Measurements from ENCODE around the gene PHACTR3. TPM values are rescaled to one million over a fixed set of nuclear protein-coding genes. Genes with fewer than 3 reads are reported as not detected.

Gene PHACTR3
- total RNA-seq, 2 experiments from 2014 or later = not detected

- ChIA-PET CTCF (no interaction called here), POLR2A (no interaction called here)
- Mint-ChIP-seq H3K4me1 (peaks cover 7% of the 10 kb centered on the region), H3K27me3 (peaks cover 5% of the 10 kb centered on the region), H3K36me3 (ENCODE audit: low read depth) (no peaks in the 10 kb centered on the region), H3K27ac (no peak overlapping the region), H3K4me3 (no peak overlapping the region), H3K9me3 (no peaks in the 10 kb centered on the region)
- no peak for DNase-seq
Observed at GRCh38 chr20:59567585-59568508, 36.5 kb upstream of the PHACTR3 start.

DNA sequence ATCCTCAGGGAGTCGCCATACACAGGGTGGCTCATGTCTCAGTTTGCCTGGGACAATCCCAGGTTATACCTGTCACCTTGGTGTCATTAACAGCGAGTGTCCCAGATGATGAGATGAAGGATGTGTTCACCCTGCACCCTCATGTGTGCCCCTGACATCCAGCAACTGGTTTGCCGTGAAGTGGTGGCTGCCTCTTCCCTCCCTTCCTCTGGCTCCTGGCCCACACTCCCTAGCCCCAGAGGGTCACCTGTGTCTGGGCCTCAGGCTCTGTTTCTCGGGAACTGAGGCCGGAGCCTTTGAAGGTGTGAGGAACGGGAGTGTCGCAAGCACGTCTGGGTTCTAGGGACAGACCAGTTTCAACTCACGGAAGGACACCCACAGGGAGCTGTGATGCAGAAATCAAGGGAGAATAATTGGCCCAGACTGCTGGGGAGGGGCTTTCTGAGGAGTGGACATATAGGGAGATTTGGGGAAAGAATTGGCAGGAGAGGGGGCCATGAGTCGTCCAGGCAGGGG, 35.8 kb upstream of the PHACTR3 start:
- Mint-ChIP-seq H3K36me3 (ENCODE audit: low read depth) (no peaks in the 10 kb centered on the region), H3K27me3 (peaks cover 5% of the 10 kb centered on the region), H3K4me1 (peaks cover 7% of the 10 kb centered on the region), H3K27ac (no peak overlapping the region), H3K9me3 (no peaks in the 10 kb centered on the region), H3K4me3 (no peak overlapping the region)
- ChIA-PET POLR2A (no interaction called here), CTCF (no interaction called here)
- no peak for DNase-seq

DNA sequence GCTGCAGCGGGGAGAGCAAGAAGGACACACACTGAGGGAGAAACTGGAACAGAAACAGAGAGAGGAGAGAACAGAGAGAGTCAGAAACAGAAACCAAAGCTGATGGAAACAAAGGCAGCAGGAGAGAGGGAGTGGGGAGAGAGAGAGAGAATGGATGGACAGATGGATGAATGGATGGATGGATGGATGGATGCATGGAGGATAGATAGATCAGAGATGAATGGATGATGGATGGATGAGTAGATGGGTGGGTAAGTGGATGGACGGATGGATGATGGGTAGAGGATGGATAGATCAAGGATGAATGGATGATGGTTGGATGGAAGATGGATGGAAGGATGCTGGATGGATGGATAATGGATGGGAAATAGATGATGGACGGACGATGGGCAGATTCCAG, 35.0 kb upstream of the PHACTR3 start:
- CTCF ChIA-PET = no interaction called here
- no peak overlapping the region for H3K27ac Mint-ChIP-seq
- H3K4me1 Mint-ChIP-seq = peaks cover 7% of the 10 kb centered on the region
- no peak for DNase-seq
- POLR2A ChIA-PET = no interaction called here
- no peaks in the 10 kb centered on the region for H3K9me3 Mint-ChIP-seq
- H3K36me3 Mint-ChIP-seq (ENCODE audit: low read depth) = no peaks in the 10 kb centered on the region
- H3K4me3 Mint-ChIP-seq = no peak overlapping the region
- peaks cover 5% of the 10 kb centered on the region for H3K27me3 Mint-ChIP-seq

DNA sequence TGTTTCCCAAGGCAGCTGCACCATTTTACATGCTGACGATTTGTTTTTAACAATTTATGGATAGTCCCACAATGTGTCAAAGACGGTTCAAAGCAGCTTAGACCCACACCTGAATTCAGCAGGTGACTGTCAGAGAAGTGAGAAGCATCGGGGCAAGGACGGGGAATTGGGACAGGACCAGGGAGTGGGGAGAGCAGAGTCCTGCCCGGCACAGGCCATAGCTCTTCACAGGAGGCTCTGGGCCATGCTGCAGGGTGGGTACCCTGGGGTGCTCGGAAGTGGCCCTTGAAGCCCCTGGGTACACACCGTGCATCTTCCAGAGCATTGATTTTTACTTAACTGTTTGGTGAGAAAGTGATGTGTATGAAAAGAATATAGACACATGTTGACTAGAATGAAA, 33.2 kb upstream of the PHACTR3 start:
- ChIA-PET CTCF (interaction anchor here (0.6 to 1.6 kb wide), 3 partner anchors 23 to 651 kb away, joined by 3 to 4 read pairs (median 3); no protein-coding TSS in a partner anchor), POLR2A (no interaction called here)
- Mint-ChIP-seq H3K4me1 (peaks cover 7% of the 10 kb centered on the region), H3K9me3 (no peaks in the 10 kb centered on the region), H3K36me3 (ENCODE audit: low read depth) (no peaks in the 10 kb centered on the region), H3K27ac (no peak overlapping the region), H3K4me3 (no peak overlapping the region), H3K27me3 (peaks cover 15% of the 10 kb centered on the region)
- DNase-seq = no peak

GRCh38 chr20:59571551-59572314, 32.6 kb upstream of the PHACTR3 start:
- Mint-ChIP-seq H3K9me3 (no peaks in the 10 kb centered on the region), H3K4me3 (peak overlapping the region; percentile 37), H3K4me1 (peaks cover 7% of the 10 kb centered on the region), H3K27ac (no peak overlapping the region), H3K36me3 (ENCODE audit: low read depth) (no peaks in the 10 kb centered on the region), H3K27me3 (peaks cover 21% of the 10 kb centered on the region)
- CTCF ChIA-PET = interaction anchor here (0.7 to 1.6 kb wide), 2 partner anchors 20 to 24 kb away, joined by 3 to 4 read pairs; no protein-coding TSS in a partner anchor
- DNase-seq = peak; percentile 68
- POLR2A ChIA-PET = no interaction called here

- H3K4me1 Mint-ChIP-seq = peaks cover 7% of the 10 kb centered on the region
- H3K27me3 Mint-ChIP-seq = peaks cover 24% of the 10 kb centered on the region
- CTCF ChIA-PET = interaction anchor here (1.1 kb wide), 1 partner anchor 37 kb away, joined by 3 read pairs; no protein-coding TSS in a partner anchor
- DNase-seq = no peak
- H3K27ac Mint-ChIP-seq = no peak overlapping the region
- H3K4me3 Mint-ChIP-seq = no peak overlapping the region
- POLR2A ChIA-PET = no interaction called here
- no peaks in the 10 kb centered on the region for H3K36me3 Mint-ChIP-seq (ENCODE audit: low read depth)
- H3K9me3 Mint-ChIP-seq = no peaks in the 10 kb centered on the region
Observed at GRCh38 chr20:59572515-59572914, 31.8 kb upstream of the PHACTR3 start.

GRCh38 chr20:59573837-59574236, 30.5 kb upstream of the PHACTR3 start:
- Mint-ChIP-seq H3K4me3 (no peak overlapping the region), H3K27ac (no peak overlapping the region), H3K4me1 (peaks cover 7% of the 10 kb centered on the region), H3K27me3 (peaks cover 35% of the 10 kb centered on the region), H3K9me3 (no peaks in the 10 kb centered on the region), H3K36me3 (ENCODE audit: low read depth) (no peaks in the 10 kb centered on the region)
- POLR2A ChIA-PET = no interaction called here
- no peak for DNase-seq
- CTCF ChIA-PET = interaction anchor here (1.1 kb wide), 1 partner anchor 35 kb away, joined by 3 read pairs; no protein-coding TSS in a partner anchor

- H3K4me3 Mint-ChIP-seq = no peak overlapping the region
- H3K27me3 Mint-ChIP-seq = peaks cover 36% of the 10 kb centered on the region
- ChIA-PET POLR2A (no interaction called here), CTCF (no interaction called here)
- H3K36me3 Mint-ChIP-seq (ENCODE audit: low read depth) = no peaks in the 10 kb centered on the region
- peaks cover 7% of the 10 kb centered on the region for H3K4me1 Mint-ChIP-seq
- no peak for DNase-seq
- H3K9me3 Mint-ChIP-seq = no peaks in the 10 kb centered on the region
- no peak overlapping the region for H3K27ac Mint-ChIP-seq
Observed at GRCh38 chr20:59574308-59574707, 30.0 kb upstream of the PHACTR3 start.

DNA sequence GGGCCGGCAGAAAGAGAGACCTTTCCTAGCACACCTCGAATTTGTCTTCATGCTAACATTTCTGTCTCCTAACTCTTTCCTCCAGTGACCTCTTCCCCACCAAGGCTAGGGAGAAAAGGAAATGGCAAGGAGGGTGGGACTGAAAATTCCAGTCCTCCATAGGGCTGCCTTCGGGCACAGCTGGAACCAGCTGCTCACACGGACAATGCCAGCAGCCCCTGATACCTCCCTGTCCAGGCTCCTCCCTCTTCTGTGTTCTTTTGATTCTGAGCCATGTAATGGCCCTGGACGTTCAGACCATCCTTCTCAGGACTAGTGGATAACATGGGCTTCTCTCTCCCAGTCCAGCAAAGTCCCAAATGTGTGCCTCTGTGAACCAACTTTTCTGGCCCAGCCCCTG, 29.1 kb upstream of the PHACTR3 start:
- Mint-ChIP-seq H3K36me3 (ENCODE audit: low read depth) (no peaks in the 10 kb centered on the region), H3K27me3 (peaks cover 36% of the 10 kb centered on the region), H3K4me3 (no peak overlapping the region), H3K27ac (no peak overlapping the region), H3K4me1 (peaks cover 7% of the 10 kb centered on the region), H3K9me3 (no peaks in the 10 kb centered on the region)
- DNase-seq = no peak
- CTCF ChIA-PET = no interaction called here
- POLR2A ChIA-PET = no interaction called here

GRCh38 chr20:59575653-59576052, 28.7 kb upstream of the PHACTR3 start:
- ChIA-PET POLR2A (no interaction called here), CTCF (no interaction called here)
- Mint-ChIP-seq H3K27me3 (peaks cover 36% of the 10 kb centered on the region), H3K4me3 (no peak overlapping the region), H3K27ac (no peak overlapping the region), H3K36me3 (ENCODE audit: low read depth) (no peaks in the 10 kb centered on the region), H3K4me1 (peaks cover 7% of the 10 kb centered on the region), H3K9me3 (no peaks in the 10 kb centered on the region)
- no peak for DNase-seq

- Mint-ChIP-seq H3K4me3 (no peak overlapping the region), H3K27ac (no peak overlapping the region), H3K27me3 (peaks cover 36% of the 10 kb centered on the region), H3K36me3 (ENCODE audit: low read depth) (no peaks in the 10 kb centered on the region), H3K9me3 (no peaks in the 10 kb centered on the region), H3K4me1 (peaks cover 4% of the 10 kb centered on the region)
- ChIA-PET CTCF (no interaction called here), POLR2A (no interaction called here)
- no peak for DNase-seq
Observed at GRCh38 chr20:59576216-59576953, 28.0 kb upstream of the PHACTR3 start.

DNA sequence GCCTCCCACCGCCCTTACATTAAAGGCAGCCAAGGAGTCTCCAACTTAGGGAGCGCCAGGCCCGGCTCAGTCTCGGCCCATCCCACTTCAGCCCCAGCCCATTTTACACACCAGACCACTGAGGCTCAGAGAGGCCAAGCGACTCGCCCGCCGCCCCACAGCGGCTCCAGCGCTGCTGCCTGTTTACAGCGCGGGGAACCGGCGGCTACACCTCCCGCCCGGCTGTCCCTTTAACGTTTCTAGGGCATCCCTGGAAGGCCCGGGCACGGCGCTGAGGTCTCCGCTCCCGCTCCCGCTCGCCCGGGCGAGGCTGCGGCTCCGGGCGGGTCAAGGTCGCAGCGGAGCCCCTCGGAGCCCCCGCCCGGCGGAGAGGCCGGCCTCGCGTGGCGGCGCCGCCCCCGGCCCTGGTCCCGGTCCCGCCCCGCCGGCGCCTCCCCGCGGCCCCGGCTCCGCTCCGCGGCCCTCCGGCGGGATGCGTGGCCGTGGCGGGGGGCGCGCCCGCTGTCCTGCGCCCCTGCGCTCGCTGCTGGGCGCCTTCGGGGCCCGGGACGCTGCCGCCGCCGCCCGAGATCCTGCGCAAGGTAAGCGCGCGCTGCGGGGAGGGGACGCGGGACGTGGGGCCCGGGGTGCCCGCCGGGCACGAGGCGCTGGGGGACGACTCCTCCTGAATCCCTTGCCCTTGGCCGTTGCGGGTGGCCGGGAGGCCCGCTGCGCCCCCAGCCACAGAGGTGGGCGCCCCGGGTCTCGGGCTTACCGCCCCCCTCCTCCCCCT, 27.1 kb upstream of the PHACTR3 start:
- no peak for DNase-seq
- no peaks in the 10 kb centered on the region for H3K36me3 Mint-ChIP-seq (ENCODE audit: low read depth)

More for the DNA sequence above, 27.1 kb upstream of the PHACTR3 start:
- H3K27me3 Mint-ChIP-seq = peaks cover 36% of the 10 kb centered on the region
- POLR2A ChIA-PET = no interaction called here
- H3K9me3 Mint-ChIP-seq = no peaks in the 10 kb centered on the region
- no peak overlapping the region for H3K4me3 Mint-ChIP-seq
- CTCF ChIA-PET = no interaction called here
- H3K27ac Mint-ChIP-seq = no peak overlapping the region
- H3K4me1 Mint-ChIP-seq = no peaks in the 10 kb centered on the region

Data from activated CD4-positive, alpha-beta T cell treated with anti-CD3 and anti-CD28 coated beads, Interleukin-2, amount 10 ng/mL, durations not matched to agents 7 days and 5 days (primary cell).